GM21717 (cell line): ENCODE data around the gene PNLIPRP3.
A peak's percentile ranks its signal among the peaks of the same experiment; 100 is the strongest.

ENCODE experiments used
- ATAC-seq: cut with Tn5 transposase; IDR thresholded peaks from one replicate; pipeline ENCODE4 v1.9.1; 2021; ENCODE audit warnings: mild to moderate bottlenecking, moderate library complexity; ENCODE audit not compliant: unreplicated experiment

PNLIPRP3 gene

GRCh38 chr10:116490028-116490662, 62.5 kb downstream of the PNLIPRP3 start:
- ATAC-seq: no peak

GRCh38 chr10:116504786-116505185, 77.1 kb downstream of the PNLIPRP3 start:
- ATAC-seq: no peak

DNA sequence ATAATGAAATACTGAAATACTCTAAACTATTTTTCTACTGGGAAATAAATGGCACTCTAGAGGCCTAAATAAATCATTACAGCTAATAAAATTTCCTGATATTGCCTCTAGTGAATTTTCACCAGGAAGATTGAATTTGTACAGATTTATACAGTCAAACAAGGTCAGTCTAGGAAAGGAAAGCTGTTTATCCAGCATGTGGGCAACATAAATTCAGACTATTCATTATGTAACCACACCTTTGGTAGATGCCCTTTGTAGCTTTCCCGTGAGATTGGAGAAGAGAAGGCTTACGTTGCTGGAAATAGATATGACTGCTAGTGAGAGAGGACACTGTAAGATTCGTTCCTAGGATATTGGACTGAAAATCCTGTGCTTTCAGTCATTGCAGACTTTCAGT, 82.9 kb downstream of the PNLIPRP3 start:
- ATAC-seq: no peak

DNA sequence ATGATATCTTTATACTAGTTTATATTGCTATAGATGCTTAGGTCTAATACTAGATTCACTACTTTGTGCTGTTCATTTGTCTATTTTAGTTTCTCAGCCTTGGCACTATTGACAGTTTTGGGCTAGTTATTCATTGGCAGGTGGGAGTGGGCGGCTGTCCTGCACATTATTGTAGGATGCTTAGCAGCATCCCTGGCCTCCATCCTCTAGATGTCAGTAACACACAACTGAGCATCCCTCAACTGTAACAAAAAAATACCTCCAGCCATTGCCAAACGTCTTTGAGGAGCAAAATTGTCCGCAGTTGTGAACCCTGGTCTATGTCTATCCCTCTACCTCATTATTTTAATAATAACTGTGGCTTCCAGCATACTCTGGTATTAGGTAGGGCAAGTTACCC, 83.7 kb downstream of the PNLIPRP3 start:
- no peak for ATAC-seq

- peak; percentile 72 for ATAC-seq
Measured at GRCh38 chr10:116521424-116522290, 94.0 kb downstream of the PNLIPRP3 start.

GRCh38 chr10:116522803-116523381, 95.2 kb downstream of the PNLIPRP3 start:
- no peak for ATAC-seq

DNA sequence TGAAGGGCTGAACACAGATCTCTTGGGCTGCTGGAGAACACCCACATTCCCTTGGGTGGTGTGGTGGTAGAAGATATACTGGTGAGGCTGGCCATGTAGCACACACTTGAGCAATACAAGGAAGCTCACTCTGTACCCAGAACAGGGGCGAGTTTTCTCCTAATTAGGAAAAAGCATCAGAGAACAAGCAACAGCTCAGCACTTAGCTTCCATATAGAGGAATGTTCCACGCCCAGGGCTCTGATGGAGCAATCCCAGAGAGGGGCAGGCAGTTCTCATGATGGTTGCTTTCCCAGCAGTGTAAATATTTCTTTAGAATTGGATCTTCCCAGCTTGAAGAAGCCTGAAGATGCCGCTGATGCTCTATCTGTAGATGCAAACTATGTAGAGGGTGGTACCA, 97.1 kb downstream of the PNLIPRP3 start:
- no peak for ATAC-seq

DNA sequence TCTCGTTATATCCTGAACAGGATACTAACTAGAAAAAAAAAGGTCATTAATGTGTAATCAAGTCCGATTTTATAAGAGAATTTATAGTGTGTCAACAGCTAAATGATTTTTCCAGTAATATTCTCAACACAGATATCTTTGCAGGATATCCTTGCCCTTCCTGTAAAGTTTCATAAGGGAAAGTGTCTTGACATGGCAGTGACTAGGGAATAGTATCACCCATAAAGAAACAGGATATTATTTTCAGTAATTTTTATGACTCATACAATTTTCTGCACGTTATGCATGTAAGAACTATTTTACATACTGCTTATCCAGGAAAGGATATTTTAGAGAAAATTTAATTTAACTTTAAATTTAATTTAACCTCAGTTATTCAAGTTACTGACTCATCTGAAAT, 98.6 kb downstream of the PNLIPRP3 start:
- no peak for ATAC-seq
